ENCODE results near the gene DIS3L2. TPM values are rescaled to one million over a fixed set of nuclear protein-coding genes. Genes with fewer than 3 reads are reported as not detected.
A peak's percentile ranks its signal among the peaks of the same experiment; 100 is the strongest.
"Not testable (repeated sequence)": the region's sequence is repeated elsewhere in the genome, so short reads cannot be mapped to it uniquely, and the experiment has no call there.

DIS3L2 gene
- total RNA-seq, 1 experiment from 2014 or later: 28.5 TPM

DNA sequence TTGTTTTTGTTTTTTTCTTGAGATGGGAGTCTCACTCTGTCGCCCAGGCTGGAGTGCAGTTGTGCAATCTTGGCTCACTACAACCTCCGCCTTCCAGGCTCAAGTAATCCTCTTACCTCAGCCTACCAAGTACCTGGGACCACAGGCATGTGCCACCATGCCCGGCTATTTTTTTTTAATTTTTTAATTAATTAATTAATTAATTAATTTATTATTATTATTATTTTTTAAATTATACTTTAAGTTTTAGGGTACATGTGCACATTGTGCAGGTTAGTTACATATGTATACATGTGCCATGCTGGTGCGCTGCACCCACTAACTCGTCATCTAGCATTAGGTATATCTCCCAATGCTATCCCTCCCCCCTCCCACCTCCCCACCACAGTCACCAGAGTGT is 215.1 kb downstream of the DIS3L2 start:
- DNase-seq (ENCODE audit: low spot score); H3K4me3 Mint-ChIP-seq; H3K36me3 Mint-ChIP-seq; H3K9me3 Mint-ChIP-seq; H3K27ac Mint-ChIP-seq; H3K27me3 Mint-ChIP-seq (ENCODE audit: low read depth); POLR2A ChIA-PET; H3K4me1 Mint-ChIP-seq; CTCF ChIA-PET; ATAC-seq: not testable (repeated sequence)
- peak; percentile 90 for TF ChIP-seq HMGA2 (CRISPR knock-in tag; IDR thresholded peaks at IDR 0.05)

GRCh38 chr2:232183279-232183678 is 221.8 kb downstream of the DIS3L2 start:
- no peak overlapping the region for H3K27ac Mint-ChIP-seq
- no peak overlapping the region for H3K4me3 Mint-ChIP-seq
- DNase-seq (ENCODE audit: low spot score): no peak
- H3K27me3 Mint-ChIP-seq (ENCODE audit: low read depth): no peaks in the 10 kb centered on the region
- TF ChIP-seq TCF7 (CRISPR knock-in tag; IDR thresholded peaks at IDR 0.05; ENCODE audit: low read depth) (no peak), NFE2L1 (CRISPR knock-in tag; IDR thresholded peaks at IDR 0.05) (no peak), MLX (CRISPR knock-in tag; IDR thresholded peaks at IDR 0.05) (no peak), HMGA2 (CRISPR knock-in tag; IDR thresholded peaks at IDR 0.05) (no peak), CREM (CRISPR knock-in tag; IDR thresholded peaks at IDR 0.05) (no peak), SP1 (CRISPR knock-in tag; conservative IDR thresholded peaks at IDR 0.05) (no peak), GTF2I (CRISPR knock-in tag; conservative IDR thresholded peaks at IDR 0.05) (no peak), ZNF416 (CRISPR knock-in tag; IDR thresholded peaks at IDR 0.05) (no peak), ZNF121 (CRISPR knock-in tag; IDR thresholded peaks at IDR 0.05) (no peak), AFF4 (CRISPR knock-in tag; IDR thresholded peaks at IDR 0.05; ENCODE audit: borderline replicate concordance) (no peak), ZNF138 (CRISPR knock-in tag; conservative IDR thresholded peaks at IDR 0.05) (no peak), SMAD4 (CRISPR knock-in tag; IDR thresholded peaks at IDR 0.05) (no peak), SOX15 (CRISPR knock-in tag; IDR thresholded peaks at IDR 0.05) (no peak), ELF4 (CRISPR knock-in tag; IDR thresholded peaks at IDR 0.05; ENCODE audit: low read depth) (no peak), ETV6 (CRISPR knock-in tag; IDR thresholded peaks at IDR 0.05) (no peak)
- TF ChIP-seq, protein P1, sequence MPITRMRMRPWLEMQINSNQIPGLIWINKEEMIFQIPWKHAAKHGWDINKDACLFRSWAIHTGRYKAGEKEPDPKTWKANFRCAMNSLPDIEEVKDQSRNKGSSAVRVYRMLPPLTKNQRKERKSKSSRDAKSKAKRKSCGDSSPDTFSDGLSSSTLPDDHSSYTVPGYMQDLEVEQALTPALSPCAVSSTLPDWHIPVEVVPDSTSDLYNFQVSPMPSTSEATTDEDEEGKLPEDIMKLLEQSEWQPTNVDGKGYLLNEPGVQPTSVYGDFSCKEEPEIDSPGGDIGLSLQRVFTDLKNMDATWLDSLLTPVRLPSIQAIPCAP (CRISPR knock-in tag; IDR thresholded peaks at IDR 0.05): no peak
- TF ChIP-seq, protein P2, sequence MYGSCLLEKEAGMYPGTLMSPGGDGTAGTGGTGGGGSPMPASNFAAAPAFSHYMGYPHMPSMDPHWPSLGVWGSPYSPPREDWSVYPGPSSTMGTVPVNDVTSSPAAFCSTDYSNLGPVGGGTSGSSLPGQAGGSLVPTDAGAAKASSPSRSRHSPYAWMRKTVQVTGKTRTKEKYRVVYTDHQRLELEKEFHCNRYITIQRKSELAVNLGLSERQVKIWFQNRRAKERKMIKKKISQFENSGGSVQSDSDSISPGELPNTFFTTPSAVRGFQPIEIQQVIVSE (CRISPR knock-in tag; IDR thresholded peaks at IDR 0.05; ENCODE audit: borderline replicate concordance): no peak
- H3K36me3 Mint-ChIP-seq: peaks cover 5% of the 10 kb centered on the region
- H3K4me1 Mint-ChIP-seq: 0 out of 2 replicates have a peak, but pooled peaks cover 4% of the 10 kb centered on the region
- ATAC-seq: no peak
- CTCF ChIA-PET: interaction anchor here (1.4 to 1.8 kb wide), 2 partner anchors 47 to 109 kb away, joined by 3 to 7 read pairs; no protein-coding TSS in a partner anchor
- peaks cover 8% of the 10 kb centered on the region; the same call in 1 of the 2 replicates for H3K9me3 Mint-ChIP-seq
- POLR2A ChIA-PET: no interaction called here

DNA sequence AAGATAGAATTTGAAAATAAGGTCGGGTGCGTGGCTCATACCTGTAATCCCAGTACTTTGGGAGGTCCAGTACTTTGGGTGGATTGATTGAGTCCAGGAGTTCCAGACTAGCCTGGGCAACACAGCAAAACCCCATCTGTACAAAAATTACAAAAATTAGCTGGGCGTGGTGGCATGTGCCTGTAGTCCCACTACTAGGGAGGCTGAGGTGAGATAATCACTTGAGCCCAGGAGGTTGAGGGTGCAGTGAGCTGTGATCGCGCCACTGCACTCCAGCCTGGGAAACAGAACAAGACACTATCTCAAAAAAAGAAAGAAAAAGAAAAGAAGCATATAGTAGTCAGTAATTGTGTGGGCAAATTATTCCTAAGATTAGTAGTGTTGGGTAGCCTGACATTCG is 222.8 kb downstream of the DIS3L2 start:
- no peak overlapping the region for H3K4me3 Mint-ChIP-seq
- DNase-seq (ENCODE audit: low spot score) (no peak), ATAC-seq (no peak)
- H3K36me3 Mint-ChIP-seq: peaks cover 5% of the 10 kb centered on the region
- H3K4me1 Mint-ChIP-seq: 0 out of 2 replicates have a peak, but pooled peaks cover 4% of the 10 kb centered on the region
- H3K27me3 Mint-ChIP-seq (ENCODE audit: low read depth): no peaks in the 10 kb centered on the region
- ChIA-PET CTCF (interaction anchor here (0.6 to 1.8 kb wide), 2 partner anchors 108 to 659 kb away, joined by 3 to 7 read pairs; no protein-coding TSS in a partner anchor), POLR2A (no interaction called here)
- peaks cover 8% of the 10 kb centered on the region; the same call in 1 of the 2 replicates for H3K9me3 Mint-ChIP-seq
- H3K27ac Mint-ChIP-seq: no peak overlapping the region
- TF ChIP-seq ETV6 (CRISPR knock-in tag; IDR thresholded peaks at IDR 0.05): no peak
- no peak for TF ChIP-seq ZNF416 (CRISPR knock-in tag; IDR thresholded peaks at IDR 0.05)
- TF ChIP-seq ZNF425 (CRISPR knock-in tag; conservative IDR thresholded peaks at IDR 0.05): no peak
- TF ChIP-seq TCF7 (CRISPR knock-in tag; IDR thresholded peaks at IDR 0.05; ENCODE audit: low read depth): no peak
- TF ChIP-seq ZNF121 (CRISPR knock-in tag; IDR thresholded peaks at IDR 0.05): no peak
- no peak for TF ChIP-seq FOXP1 (CRISPR knock-in tag; IDR thresholded peaks at IDR 0.05; ENCODE audit: borderline replicate concordance)
- no peak for TF ChIP-seq ATF3 (CRISPR knock-in tag; conservative IDR thresholded peaks at IDR 0.05)
- TF ChIP-seq, protein P3, sequence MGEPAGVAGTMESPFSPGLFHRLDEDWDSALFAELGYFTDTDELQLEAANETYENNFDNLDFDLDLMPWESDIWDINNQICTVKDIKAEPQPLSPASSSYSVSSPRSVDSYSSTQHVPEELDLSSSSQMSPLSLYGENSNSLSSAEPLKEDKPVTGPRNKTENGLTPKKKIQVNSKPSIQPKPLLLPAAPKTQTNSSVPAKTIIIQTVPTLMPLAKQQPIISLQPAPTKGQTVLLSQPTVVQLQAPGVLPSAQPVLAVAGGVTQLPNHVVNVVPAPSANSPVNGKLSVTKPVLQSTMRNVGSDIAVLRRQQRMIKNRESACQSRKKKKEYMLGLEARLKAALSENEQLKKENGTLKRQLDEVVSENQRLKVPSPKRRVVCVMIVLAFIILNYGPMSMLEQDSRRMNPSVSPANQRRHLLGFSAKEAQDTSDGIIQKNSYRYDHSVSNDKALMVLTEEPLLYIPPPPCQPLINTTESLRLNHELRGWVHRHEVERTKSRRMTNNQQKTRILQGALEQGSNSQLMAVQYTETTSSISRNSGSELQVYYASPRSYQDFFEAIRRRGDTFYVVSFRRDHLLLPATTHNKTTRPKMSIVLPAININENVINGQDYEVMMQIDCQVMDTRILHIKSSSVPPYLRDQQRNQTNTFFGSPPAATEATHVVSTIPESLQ (CRISPR knock-in tag; IDR thresholded peaks at IDR 0.05): no peak
- no peak for TF ChIP-seq RELA (CRISPR knock-in tag; IDR thresholded peaks at IDR 0.05; ENCODE audit: borderline replicate concordance)
- TF ChIP-seq SOX15 (CRISPR knock-in tag; IDR thresholded peaks at IDR 0.05): no peak

Data from WTC11 (cell line).